HG03442 (cell line): ENCODE data around the gene MTHFR.

ENCODE experiments used
- ATAC-seq: cut with Tn5 transposase; IDR thresholded peaks from one replicate; pipeline ENCODE4 v1.9.1; 2021; ENCODE audit warnings: mild to moderate bottlenecking, moderate library complexity; ENCODE audit not compliant: unreplicated experiment

Gene MTHFR

DNA sequence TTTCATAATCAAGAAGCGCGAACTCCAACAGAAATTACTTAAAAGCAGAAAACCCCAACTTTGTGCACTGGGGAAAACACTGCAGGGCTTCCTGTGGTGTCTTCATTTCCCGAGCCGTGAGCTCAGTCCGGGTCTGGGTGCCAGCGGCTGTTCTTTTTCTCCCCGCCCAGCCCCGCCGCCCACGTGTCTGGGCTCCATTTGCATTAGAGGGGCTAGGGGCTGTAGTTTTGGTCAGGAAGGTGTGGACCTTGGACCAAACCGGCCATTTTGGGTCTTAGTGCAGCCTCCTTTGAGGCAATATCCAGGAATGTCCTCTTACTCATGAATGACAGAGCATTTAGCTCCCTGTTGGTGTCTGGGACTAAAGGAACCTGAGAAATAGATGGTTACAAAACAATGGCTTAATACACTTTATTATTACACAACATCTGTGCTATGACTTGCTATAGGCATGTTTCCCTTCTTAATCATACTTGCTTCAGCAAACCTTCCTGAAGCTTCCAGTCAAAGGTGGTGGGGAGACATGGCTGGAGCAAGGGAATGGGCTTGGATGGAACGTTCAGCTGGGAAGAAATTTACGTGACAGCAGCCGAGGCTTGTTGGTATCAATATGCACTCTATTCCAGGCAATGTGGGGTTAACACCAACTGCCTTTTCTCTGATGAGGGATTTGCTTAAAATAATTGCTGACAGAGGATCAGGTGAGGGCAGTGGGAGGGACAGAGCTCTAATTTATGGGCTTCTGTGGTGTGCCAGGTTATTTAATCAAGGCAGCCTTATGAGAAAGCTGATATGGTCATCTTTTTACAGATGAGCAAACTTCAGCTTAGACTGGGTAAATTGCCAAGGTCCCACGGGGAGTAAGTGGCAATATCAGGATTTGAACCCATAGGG lies 68.8 kb downstream of the MTHFR start:
- peak; percentile 25 for ATAC-seq

GRCh38 chr1:11735854-11736745 lies 69.7 kb downstream of the MTHFR start, which contains the start of gene AGTRAP:
AGTRAP (plus strand) TSS chr1:11736136; CDS start chr1:11736209, 73 bp downstream.
- peak; percentile 55 for ATAC-seq
